DMS114 treated with DMSO at 0.1 percent for 48 hours (cell line): Measurements from ENCODE around the gene GMDS.

ENCODE experiments used
- DNase-seq: peaks from one replicate; lab custom pipeline; 2025; ENCODE audit not compliant: unreplicated experiment; lab: John Stamatoyannopoulos, UW

The GMDS gene

GRCh38 chr6:1621070-1621701, 624.2 kb downstream of the GMDS start:
- no peak for DNase-seq

GRCh38 chr6:1620504-1621069, 624.8 kb downstream of the GMDS start:
- DNase-seq, result no peak

GRCh38 chr6:1619673-1620503, 625.5 kb downstream of the GMDS start:
- no peak for DNase-seq

- DNase-seq, result no peak
Measured at GRCh38 chr6:1619098-1619672, 626.2 kb downstream of the GMDS start.

- no peak for DNase-seq
Measured at GRCh38 chr6:1618311-1619097, 626.9 kb downstream of the GMDS start.

- DNase-seq, result no peak
Measured at GRCh38 chr6:1617466-1618310, 627.7 kb downstream of the GMDS start.

GRCh38 chr6:1616701-1617463, 628.5 kb downstream of the GMDS start:
- DNase-seq, result no peak

- DNase-seq, result no peak
Measured at GRCh38 chr6:1615853-1616420, 629.5 kb downstream of the GMDS start.

- DNase-seq, result no peak
Measured at GRCh38 chr6:1615151-1615852, 630.1 kb downstream of the GMDS start.

GRCh38 chr6:1614448-1615150, 630.8 kb downstream of the GMDS start:
- no peak for DNase-seq

- DNase-seq, result no peak
Measured at GRCh38 chr6:1613688-1614447, 631.5 kb downstream of the GMDS start.

- DNase-seq, result peak; percentile 32
Measured at GRCh38 chr6:1613346-1613687, 632.1 kb downstream of the GMDS start.

GRCh38 chr6:1612974-1613306, 632.5 kb downstream of the GMDS start:
- no peak for DNase-seq

GRCh38 chr6:1612299-1612973, 633.0 kb downstream of the GMDS start:
- DNase-seq, result no peak

- DNase-seq, result peak; percentile 37
Measured at GRCh38 chr6:1611572-1612298, 633.7 kb downstream of the GMDS start.

- DNase-seq, result no peak
Measured at GRCh38 chr6:1611322-1611571, 634.2 kb downstream of the GMDS start.
